Measurements from ENCODE around the gene CACNA2D3.
"Not testable (repeated sequence)": the region's sequence is repeated elsewhere in the genome, so short reads cannot be mapped to it uniquely, and the experiment has no call there.

CACNA2D3 gene

DNA sequence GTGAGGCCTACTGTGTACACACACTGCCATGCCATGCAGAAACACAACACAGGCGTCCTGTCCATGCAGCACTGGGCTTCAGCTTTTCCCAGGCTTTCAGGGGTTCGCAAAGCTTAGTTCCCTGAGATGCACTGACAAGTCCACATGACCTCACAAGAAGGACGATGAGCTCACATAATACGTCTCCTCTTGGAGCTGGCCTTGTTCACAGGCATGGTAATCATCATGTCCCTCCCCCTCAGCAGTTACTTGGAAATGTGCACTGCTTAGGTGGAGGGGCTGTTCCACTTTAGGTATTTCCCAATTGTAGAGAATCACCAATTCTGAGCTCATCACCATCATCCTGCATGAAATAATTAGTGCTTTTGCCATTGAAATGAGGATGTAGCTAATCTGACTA, 496.7 kb downstream of the CACNA2D3 start:
- Histone ChIP-seq H3K9ac (ENCODE audit: low read depth in 1 of 2, low read length in 2 of 2) (no peak overlapping the region), H3K9me3 (ENCODE audit: control insufficient read depth in 2 of 2, low read length in 2 of 2) (no peaks in the 10 kb centered on the region), H3K27me3 (ENCODE audit: control insufficient read depth in 2 of 2, insufficient read depth in 2 of 2, low read length in 2 of 2) (no peaks in the 10 kb centered on the region), H3K4me3 (ENCODE audit: low read length in 2 of 2) (no peak overlapping the region), H3K4me1 (ENCODE audit: control insufficient read depth in 2 of 2, insufficient read depth in 2 of 2, low read length in 2 of 2) (no peaks in the 10 kb centered on the region), H3K27ac (ENCODE audit: low read depth in 2 of 2, low read length in 2 of 2) (no peak overlapping the region), H3K36me3 (ENCODE audit: control insufficient read depth in 2 of 2, insufficient read depth in 2 of 2, low read length in 2 of 2) (no peaks in the 10 kb centered on the region)

GRCh38 chr3:54619531-54619930, 497.2 kb downstream of the CACNA2D3 start:
- no peaks in the 10 kb centered on the region for H3K9me3 ChIP-seq (ENCODE audit: control insufficient read depth in 2 of 2, low read length in 2 of 2)
- H3K36me3 ChIP-seq (ENCODE audit: control insufficient read depth in 2 of 2, insufficient read depth in 2 of 2, low read length in 2 of 2): no peaks in the 10 kb centered on the region
- no peak overlapping the region for H3K4me3 ChIP-seq (ENCODE audit: low read length in 2 of 2)
- no peak overlapping the region for H3K27ac ChIP-seq (ENCODE audit: low read depth in 2 of 2, low read length in 2 of 2)
- H3K4me1 ChIP-seq (ENCODE audit: control insufficient read depth in 2 of 2, insufficient read depth in 2 of 2, low read length in 2 of 2): no peaks in the 10 kb centered on the region
- no peaks in the 10 kb centered on the region for H3K27me3 ChIP-seq (ENCODE audit: control insufficient read depth in 2 of 2, insufficient read depth in 2 of 2, low read length in 2 of 2)
- no peak overlapping the region for H3K9ac ChIP-seq (ENCODE audit: low read depth in 1 of 2, low read length in 2 of 2)

DNA sequence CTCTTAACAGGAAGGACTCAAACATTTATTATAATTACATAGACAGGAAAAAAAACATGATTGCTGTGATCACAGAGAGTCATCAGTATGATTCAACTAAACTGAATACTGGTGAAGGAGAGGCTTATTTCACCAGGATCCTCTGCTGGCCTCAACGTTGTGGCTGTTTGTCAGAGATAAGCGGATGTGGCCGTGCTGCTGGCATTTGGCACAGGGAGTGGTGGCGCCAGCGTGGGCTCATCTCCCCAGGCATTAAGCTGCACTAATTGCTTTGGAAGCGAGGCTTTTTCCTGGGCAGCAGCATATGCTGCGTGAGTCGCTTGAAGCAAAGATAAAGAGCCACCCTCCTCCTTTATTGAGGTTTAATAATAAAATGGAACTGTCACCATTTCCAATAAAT, 498.8 kb downstream of the CACNA2D3 start:
- Histone ChIP-seq H3K36me3 (ENCODE audit: control insufficient read depth in 2 of 2, insufficient read depth in 2 of 2, low read length in 2 of 2) (no peaks in the 10 kb centered on the region), H3K4me3 (ENCODE audit: low read length in 2 of 2) (no peak overlapping the region), H3K9me3 (ENCODE audit: control insufficient read depth in 2 of 2, low read length in 2 of 2) (no peaks in the 10 kb centered on the region), H3K27me3 (ENCODE audit: control insufficient read depth in 2 of 2, insufficient read depth in 2 of 2, low read length in 2 of 2) (no peaks in the 10 kb centered on the region), H3K9ac (ENCODE audit: low read depth in 1 of 2, low read length in 2 of 2) (no peak overlapping the region), H3K4me1 (ENCODE audit: control insufficient read depth in 2 of 2, insufficient read depth in 2 of 2, low read length in 2 of 2) (no peaks in the 10 kb centered on the region), H3K27ac (ENCODE audit: low read depth in 2 of 2, low read length in 2 of 2) (no peak overlapping the region)

DNA sequence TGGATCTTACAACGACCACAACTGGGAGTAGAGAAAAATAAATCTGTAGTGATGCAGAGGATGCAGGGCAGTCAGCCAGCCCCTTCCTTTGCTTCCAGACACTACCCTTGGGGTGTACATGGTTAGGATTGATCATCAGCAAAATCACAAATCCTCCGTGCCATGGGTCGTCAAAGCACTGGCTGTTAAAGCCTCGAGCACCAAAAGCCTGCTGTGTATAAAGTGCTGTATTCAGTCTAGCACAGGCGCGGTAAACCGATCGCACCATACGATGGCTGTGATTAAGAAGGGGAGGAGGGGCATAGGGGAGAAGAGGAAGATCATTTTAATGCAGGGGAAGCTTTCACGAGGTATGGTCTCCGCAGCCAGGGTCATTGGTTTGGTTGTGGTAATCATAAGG, 500.3 kb downstream of the CACNA2D3 start:
- no peaks in the 10 kb centered on the region for H3K36me3 ChIP-seq (ENCODE audit: control insufficient read depth in 2 of 2, insufficient read depth in 2 of 2, low read length in 2 of 2)
- no peaks in the 10 kb centered on the region for H3K4me1 ChIP-seq (ENCODE audit: control insufficient read depth in 2 of 2, insufficient read depth in 2 of 2, low read length in 2 of 2)
- no peak overlapping the region for H3K4me3 ChIP-seq (ENCODE audit: low read length in 2 of 2)
- no peaks in the 10 kb centered on the region for H3K27me3 ChIP-seq (ENCODE audit: control insufficient read depth in 2 of 2, insufficient read depth in 2 of 2, low read length in 2 of 2)
- no peaks in the 10 kb centered on the region for H3K9me3 ChIP-seq (ENCODE audit: control insufficient read depth in 2 of 2, low read length in 2 of 2)
- no peak overlapping the region for H3K27ac ChIP-seq (ENCODE audit: low read depth in 2 of 2, low read length in 2 of 2)
- H3K9ac ChIP-seq (ENCODE audit: low read depth in 1 of 2, low read length in 2 of 2): no peak overlapping the region

GRCh38 chr3:54625805-54626787, 503.7 kb downstream of the CACNA2D3 start:
- H3K9me3 ChIP-seq (ENCODE audit: control insufficient read depth in 2 of 2, low read length in 2 of 2): no peaks in the 10 kb centered on the region
- no peak overlapping the region for H3K9ac ChIP-seq (ENCODE audit: low read depth in 1 of 2, low read length in 2 of 2)
- no peak overlapping the region for H3K27ac ChIP-seq (ENCODE audit: low read depth in 2 of 2, low read length in 2 of 2)
- H3K36me3 ChIP-seq (ENCODE audit: control insufficient read depth in 2 of 2, insufficient read depth in 2 of 2, low read length in 2 of 2): no peaks in the 10 kb centered on the region
- no peaks in the 10 kb centered on the region for H3K4me1 ChIP-seq (ENCODE audit: control insufficient read depth in 2 of 2, insufficient read depth in 2 of 2, low read length in 2 of 2)
- no peak overlapping the region for H3K4me3 ChIP-seq (ENCODE audit: low read length in 2 of 2)
- H3K27me3 ChIP-seq (ENCODE audit: control insufficient read depth in 2 of 2, insufficient read depth in 2 of 2, low read length in 2 of 2): no peaks in the 10 kb centered on the region

- Histone ChIP-seq H3K4me1 (ENCODE audit: control insufficient read depth in 2 of 2, insufficient read depth in 2 of 2, low read length in 2 of 2) (no peaks in the 10 kb centered on the region), H3K9ac (ENCODE audit: low read depth in 1 of 2, low read length in 2 of 2) (no peak overlapping the region), H3K36me3 (ENCODE audit: control insufficient read depth in 2 of 2, insufficient read depth in 2 of 2, low read length in 2 of 2) (no peaks in the 10 kb centered on the region), H3K9me3 (ENCODE audit: control insufficient read depth in 2 of 2, low read length in 2 of 2) (no peaks in the 10 kb centered on the region), H3K27me3 (ENCODE audit: control insufficient read depth in 2 of 2, insufficient read depth in 2 of 2, low read length in 2 of 2) (no peaks in the 10 kb centered on the region), H3K4me3 (ENCODE audit: low read length in 2 of 2) (no peak overlapping the region), H3K27ac (ENCODE audit: low read depth in 2 of 2, low read length in 2 of 2) (no peak overlapping the region)
Measured at GRCh38 chr3:54628888-54629441, 506.6 kb downstream of the CACNA2D3 start.

- Histone ChIP-seq H3K27ac (ENCODE audit: low read depth in 2 of 2, low read length in 2 of 2) (no peak overlapping the region), H3K27me3 (ENCODE audit: control insufficient read depth in 2 of 2, insufficient read depth in 2 of 2, low read length in 2 of 2) (no peaks in the 10 kb centered on the region), H3K4me3 (ENCODE audit: low read length in 2 of 2) (no peak overlapping the region), H3K9me3 (ENCODE audit: control insufficient read depth in 2 of 2, low read length in 2 of 2) (no peaks in the 10 kb centered on the region), H3K9ac (ENCODE audit: low read depth in 1 of 2, low read length in 2 of 2) (no peak overlapping the region), H3K4me1 (ENCODE audit: control insufficient read depth in 2 of 2, insufficient read depth in 2 of 2, low read length in 2 of 2) (no peaks in the 10 kb centered on the region), H3K36me3 (ENCODE audit: control insufficient read depth in 2 of 2, insufficient read depth in 2 of 2, low read length in 2 of 2) (no peaks in the 10 kb centered on the region)
Measured at GRCh38 chr3:54630101-54630623, 507.8 kb downstream of the CACNA2D3 start.

- not testable (repeated sequence) for H3K36me3 ChIP-seq (ENCODE audit: control insufficient read depth in 2 of 2, insufficient read depth in 2 of 2, low read length in 2 of 2); H3K9me3 ChIP-seq (ENCODE audit: control insufficient read depth in 2 of 2, low read length in 2 of 2); H3K4me1 ChIP-seq (ENCODE audit: control insufficient read depth in 2 of 2, insufficient read depth in 2 of 2, low read length in 2 of 2); H3K4me3 ChIP-seq (ENCODE audit: low read length in 2 of 2); H3K27me3 ChIP-seq (ENCODE audit: control insufficient read depth in 2 of 2, insufficient read depth in 2 of 2, low read length in 2 of 2); H3K9ac ChIP-seq (ENCODE audit: low read depth in 1 of 2, low read length in 2 of 2); H3K27ac ChIP-seq (ENCODE audit: low read depth in 2 of 2, low read length in 2 of 2)
Measured at GRCh38 chr3:54631001-54631400, 508.6 kb downstream of the CACNA2D3 start.

- H3K4me3 ChIP-seq (ENCODE audit: low read length in 2 of 2): no peak overlapping the region
- no peak overlapping the region for H3K27ac ChIP-seq (ENCODE audit: low read depth in 2 of 2, low read length in 2 of 2)
- H3K27me3 ChIP-seq (ENCODE audit: control insufficient read depth in 2 of 2, insufficient read depth in 2 of 2, low read length in 2 of 2): no peaks in the 10 kb centered on the region
- no peaks in the 10 kb centered on the region for H3K4me1 ChIP-seq (ENCODE audit: control insufficient read depth in 2 of 2, insufficient read depth in 2 of 2, low read length in 2 of 2)
- H3K9ac ChIP-seq (ENCODE audit: low read depth in 1 of 2, low read length in 2 of 2): no peak overlapping the region
- no peaks in the 10 kb centered on the region for H3K9me3 ChIP-seq (ENCODE audit: control insufficient read depth in 2 of 2, low read length in 2 of 2)
- H3K36me3 ChIP-seq (ENCODE audit: control insufficient read depth in 2 of 2, insufficient read depth in 2 of 2, low read length in 2 of 2): no peaks in the 10 kb centered on the region
Measured at GRCh38 chr3:54631516-54632325, 509.4 kb downstream of the CACNA2D3 start.

DNA sequence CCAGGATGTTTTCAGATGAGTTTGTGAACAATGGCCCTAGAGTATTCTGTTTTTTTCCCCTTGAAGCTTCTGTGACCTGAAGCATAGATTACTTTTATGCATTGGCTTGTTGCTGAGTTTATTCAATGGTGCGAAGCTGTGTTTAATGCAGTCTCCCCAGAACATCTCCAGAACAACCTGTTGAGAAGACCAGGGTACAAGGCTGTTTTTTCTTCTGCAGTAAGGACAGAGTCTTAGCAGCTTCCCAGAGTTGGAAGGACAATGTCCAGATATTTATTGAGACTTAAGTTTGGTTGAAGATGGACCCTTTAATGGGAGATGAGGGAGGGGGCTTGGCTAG, 509.9 kb downstream of the CACNA2D3 start:
- H3K27me3 ChIP-seq (ENCODE audit: control insufficient read depth in 2 of 2, insufficient read depth in 2 of 2, low read length in 2 of 2): no peaks in the 10 kb centered on the region
- H3K4me3 ChIP-seq (ENCODE audit: low read length in 2 of 2): no peak overlapping the region
- no peaks in the 10 kb centered on the region for H3K36me3 ChIP-seq (ENCODE audit: control insufficient read depth in 2 of 2, insufficient read depth in 2 of 2, low read length in 2 of 2)
- no peak overlapping the region for H3K9ac ChIP-seq (ENCODE audit: low read depth in 1 of 2, low read length in 2 of 2)
- H3K27ac ChIP-seq (ENCODE audit: low read depth in 2 of 2, low read length in 2 of 2): no peak overlapping the region
- no peaks in the 10 kb centered on the region for H3K4me1 ChIP-seq (ENCODE audit: control insufficient read depth in 2 of 2, insufficient read depth in 2 of 2, low read length in 2 of 2)
- no peaks in the 10 kb centered on the region for H3K9me3 ChIP-seq (ENCODE audit: control insufficient read depth in 2 of 2, low read length in 2 of 2)

Measured in mucosa of rectum (tissue), 2 donors.